Measurements from ENCODE around the gene FOXN3.

FOXN3 gene

DNA sequence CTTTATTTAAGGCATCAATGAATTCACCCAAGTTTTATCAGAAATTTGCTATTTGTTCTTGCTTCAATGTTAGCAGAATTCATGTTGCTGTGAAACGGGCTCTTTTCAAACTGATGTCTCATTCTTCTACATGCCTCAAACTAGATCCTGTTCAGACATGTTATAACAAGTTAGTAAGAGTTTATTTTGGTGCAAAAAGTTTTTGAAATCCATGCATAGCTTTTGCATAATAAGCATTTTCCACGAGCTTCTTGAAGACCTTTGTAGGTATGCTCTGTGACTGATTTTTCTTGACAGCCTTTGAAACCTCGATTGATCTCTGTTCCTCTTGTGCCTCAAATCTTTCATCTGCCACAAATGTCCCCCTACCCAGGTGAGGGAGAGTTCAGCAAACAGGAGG lies 275.2 kb downstream of the FOXN3 start:
- H3K27me3 ChIP-seq (ENCODE audit: insufficient read depth, low read length) = no peaks in the 10 kb centered on the region
- peaks cover 15% of the 10 kb centered on the region for H3K4me1 ChIP-seq (ENCODE audit: insufficient read depth, low read length)
- H3K9me3 ChIP-seq (ENCODE audit: low read length) = peaks cover 6% of the 10 kb centered on the region
- no peaks in the 10 kb centered on the region for H3K36me3 ChIP-seq (ENCODE audit: insufficient read depth, low read length)
- H3K4me3 ChIP-seq (ENCODE audit: low read length) = no peak overlapping the region
- no peak overlapping the region for H2AFZ ChIP-seq (ENCODE audit: low read depth, low read length)

DNA sequence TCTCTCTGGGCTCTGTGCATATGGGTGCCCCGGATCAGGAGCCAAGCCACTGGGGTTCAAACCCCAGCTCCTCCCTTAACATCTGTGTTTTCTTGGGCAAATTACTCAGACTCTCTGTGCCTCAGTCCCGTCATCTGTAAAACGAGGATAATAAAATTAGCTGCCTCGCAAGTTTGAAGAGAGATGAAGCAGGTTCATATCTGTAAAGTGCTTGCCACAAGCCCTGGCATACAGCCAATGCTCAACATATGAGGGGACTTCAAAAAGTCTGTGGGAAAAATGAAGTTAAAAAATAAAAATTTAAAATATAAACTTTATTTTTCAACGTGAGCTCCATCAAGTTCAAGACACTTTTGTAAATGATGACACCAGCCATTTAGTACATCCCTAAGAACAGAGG lies 276.7 kb downstream of the FOXN3 start:
- H3K4me3 ChIP-seq (ENCODE audit: low read length) = no peak overlapping the region
- peaks cover 15% of the 10 kb centered on the region for H3K4me1 ChIP-seq (ENCODE audit: insufficient read depth, low read length)
- H3K36me3 ChIP-seq (ENCODE audit: insufficient read depth, low read length) = no peaks in the 10 kb centered on the region
- H3K27me3 ChIP-seq (ENCODE audit: insufficient read depth, low read length) = no peaks in the 10 kb centered on the region
- H2AFZ ChIP-seq (ENCODE audit: low read depth, low read length) = no peak overlapping the region
- peaks cover 6% of the 10 kb centered on the region for H3K9me3 ChIP-seq (ENCODE audit: low read length)

- Histone ChIP-seq H3K27me3 (ENCODE audit: insufficient read depth, low read length) (no peaks in the 10 kb centered on the region), H3K36me3 (ENCODE audit: insufficient read depth, low read length) (no peaks in the 10 kb centered on the region), H3K4me1 (ENCODE audit: insufficient read depth, low read length) (peaks cover 19% of the 10 kb centered on the region), H3K9me3 (ENCODE audit: low read length) (peaks cover 6% of the 10 kb centered on the region), H3K4me3 (ENCODE audit: low read length) (no peak overlapping the region), H2AFZ (ENCODE audit: low read depth, low read length) (no peak overlapping the region)
Measured at GRCh38 chr14:89139404-89140247, 277.4 kb downstream of the FOXN3 start.

DNA sequence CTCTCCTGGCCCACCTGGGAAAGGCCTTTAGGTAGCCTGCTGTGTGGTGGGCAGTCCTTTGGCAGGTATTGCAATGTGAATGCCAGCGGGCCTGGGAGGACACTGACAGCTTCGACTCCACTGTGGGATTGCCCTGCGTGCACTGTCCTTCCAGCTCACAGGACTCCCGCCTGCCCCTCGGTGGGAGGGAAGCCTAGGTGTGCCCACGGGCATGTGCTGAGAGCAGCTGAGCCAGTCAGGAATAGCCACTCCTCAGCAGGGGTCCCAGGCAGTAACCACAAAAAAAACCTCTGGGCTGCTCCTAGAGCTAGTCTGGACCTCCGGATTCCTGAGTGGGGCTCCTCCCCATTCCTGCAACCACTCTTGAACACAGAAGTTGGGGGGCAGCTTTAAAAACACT lies 278.2 kb downstream of the FOXN3 start:
- no peaks in the 10 kb centered on the region for H3K36me3 ChIP-seq (ENCODE audit: insufficient read depth, low read length)
- peaks cover 6% of the 10 kb centered on the region for H3K9me3 ChIP-seq (ENCODE audit: low read length)
- H3K27me3 ChIP-seq (ENCODE audit: insufficient read depth, low read length) = no peaks in the 10 kb centered on the region
- H3K4me1 ChIP-seq (ENCODE audit: insufficient read depth, low read length) = peaks cover 20% of the 10 kb centered on the region
- no peak overlapping the region for H3K4me3 ChIP-seq (ENCODE audit: low read length)
- no peak overlapping the region for H2AFZ ChIP-seq (ENCODE audit: low read depth, low read length)

- no peak overlapping the region for H3K4me3 ChIP-seq (ENCODE audit: low read length)
- peaks cover 6% of the 10 kb centered on the region for H3K9me3 ChIP-seq (ENCODE audit: low read length)
- no peaks in the 10 kb centered on the region for H3K36me3 ChIP-seq (ENCODE audit: insufficient read depth, low read length)
- peaks cover 20% of the 10 kb centered on the region for H3K4me1 ChIP-seq (ENCODE audit: insufficient read depth, low read length)
- H2AFZ ChIP-seq (ENCODE audit: low read depth, low read length) = no peak overlapping the region
- no peaks in the 10 kb centered on the region for H3K27me3 ChIP-seq (ENCODE audit: insufficient read depth, low read length)
Measured at GRCh38 chr14:89137526-89138163, 279.4 kb downstream of the FOXN3 start.

DNA sequence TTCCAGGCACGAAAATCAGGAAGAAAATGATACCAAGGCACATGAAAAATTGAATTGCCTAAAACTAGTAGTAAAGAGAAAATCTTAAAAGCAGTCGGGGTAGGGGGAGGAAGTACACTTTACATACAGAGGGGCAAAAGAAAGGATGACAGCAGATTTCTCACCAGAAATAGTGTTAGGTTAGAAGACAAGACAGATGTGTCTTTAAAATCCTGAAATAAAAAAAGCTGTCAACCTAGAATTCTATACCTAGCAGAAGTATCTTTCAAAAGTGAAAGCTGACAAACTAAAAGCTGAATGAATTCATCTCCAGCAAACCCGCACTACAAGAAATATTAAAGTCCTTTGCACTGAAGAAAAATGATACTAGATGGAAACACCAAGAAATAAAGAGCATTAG lies 280.4 kb downstream of the FOXN3 start:
- no peaks in the 10 kb centered on the region for H3K36me3 ChIP-seq (ENCODE audit: insufficient read depth, low read length)
- H3K4me3 ChIP-seq (ENCODE audit: low read length) = no peak overlapping the region
- H3K9me3 ChIP-seq (ENCODE audit: low read length) = peaks cover 6% of the 10 kb centered on the region
- no peak overlapping the region for H2AFZ ChIP-seq (ENCODE audit: low read depth, low read length)
- peaks cover 20% of the 10 kb centered on the region for H3K4me1 ChIP-seq (ENCODE audit: insufficient read depth, low read length)
- H3K27me3 ChIP-seq (ENCODE audit: insufficient read depth, low read length) = no peaks in the 10 kb centered on the region

DNA sequence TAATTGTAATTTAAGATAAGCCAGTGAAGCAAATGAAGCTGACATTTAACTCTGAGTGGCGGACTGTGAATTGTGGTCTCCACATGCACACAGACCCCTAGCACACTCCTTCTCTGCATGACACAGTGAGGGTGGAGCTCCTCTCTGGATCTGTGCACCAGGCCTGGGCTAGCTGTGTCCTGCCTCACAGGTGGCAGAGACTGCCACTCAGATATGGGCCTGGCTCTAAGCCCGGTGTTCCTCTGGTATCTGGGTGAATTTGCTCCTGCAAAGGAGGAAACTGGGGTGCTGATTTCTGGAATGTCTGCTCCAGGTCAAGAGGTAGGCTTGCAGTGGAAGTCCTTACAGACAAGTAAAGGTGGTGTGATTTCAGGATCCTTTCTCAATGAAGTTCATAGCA lies 282.4 kb downstream of the FOXN3 start:
- H2AFZ ChIP-seq (ENCODE audit: low read depth, low read length) = no peak overlapping the region
- peaks cover 6% of the 10 kb centered on the region for H3K9me3 ChIP-seq (ENCODE audit: low read length)
- H3K4me1 ChIP-seq (ENCODE audit: insufficient read depth, low read length) = peaks cover 8% of the 10 kb centered on the region
- H3K4me3 ChIP-seq (ENCODE audit: low read length) = no peak overlapping the region
- no peaks in the 10 kb centered on the region for H3K27me3 ChIP-seq (ENCODE audit: insufficient read depth, low read length)
- no peaks in the 10 kb centered on the region for H3K36me3 ChIP-seq (ENCODE audit: insufficient read depth, low read length)

DNA sequence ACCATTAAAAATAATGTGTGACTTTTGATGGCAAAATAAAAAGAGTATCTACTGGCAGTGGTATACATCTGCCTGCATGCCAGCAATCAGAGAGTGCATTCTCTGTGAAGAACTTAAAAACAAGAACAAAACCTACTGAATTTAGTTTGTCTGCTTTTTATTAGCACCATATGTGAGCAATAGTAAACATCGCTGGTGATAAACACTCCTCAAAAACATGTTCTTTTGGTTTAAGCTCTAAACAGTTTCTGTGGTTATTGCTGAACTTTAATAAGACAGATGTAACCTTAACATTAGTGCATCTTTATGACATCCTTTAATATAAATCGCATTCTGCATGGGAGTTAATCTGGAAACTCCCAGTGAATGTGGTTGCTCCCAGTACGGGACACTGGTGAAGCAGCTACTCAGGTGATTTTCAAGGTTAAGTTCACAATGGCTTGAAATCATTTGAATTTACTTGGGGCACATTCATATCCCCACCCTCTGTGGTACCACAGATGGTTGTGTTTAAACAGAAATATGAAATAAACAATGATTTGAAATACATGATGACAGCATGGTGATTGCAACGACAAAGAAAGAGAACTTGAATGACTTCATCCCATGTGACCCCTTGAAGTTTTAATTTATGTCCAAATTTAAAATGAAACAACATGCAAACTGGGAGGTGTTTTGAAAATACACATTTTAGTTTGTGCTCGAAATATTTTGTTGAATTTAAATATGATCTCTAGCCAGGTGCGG lies 285.9 kb downstream of the FOXN3 start:
- Histone ChIP-seq H3K36me3 (ENCODE audit: insufficient read depth, low read length) (no peaks in the 10 kb centered on the region), H3K4me3 (ENCODE audit: low read length) (no peak overlapping the region), H3K9me3 (ENCODE audit: low read length) (no peaks in the 10 kb centered on the region), H3K4me1 (ENCODE audit: insufficient read depth, low read length) (peaks cover 5% of the 10 kb centered on the region), H3K27me3 (ENCODE audit: insufficient read depth, low read length) (no peaks in the 10 kb centered on the region), H2AFZ (ENCODE audit: low read depth, low read length) (no peak overlapping the region)

GRCh38 chr14:89129570-89129969 lies 287.5 kb downstream of the FOXN3 start:
- no peak overlapping the region for H2AFZ ChIP-seq (ENCODE audit: low read depth, low read length)
- no peaks in the 10 kb centered on the region for H3K36me3 ChIP-seq (ENCODE audit: insufficient read depth, low read length)
- H3K4me3 ChIP-seq (ENCODE audit: low read length) = no peak overlapping the region
- H3K27me3 ChIP-seq (ENCODE audit: insufficient read depth, low read length) = no peaks in the 10 kb centered on the region
- no peaks in the 10 kb centered on the region for H3K9me3 ChIP-seq (ENCODE audit: low read length)
- H3K4me1 ChIP-seq (ENCODE audit: insufficient read depth, low read length) = peaks cover under 1% of the 10 kb centered on the region

DNA sequence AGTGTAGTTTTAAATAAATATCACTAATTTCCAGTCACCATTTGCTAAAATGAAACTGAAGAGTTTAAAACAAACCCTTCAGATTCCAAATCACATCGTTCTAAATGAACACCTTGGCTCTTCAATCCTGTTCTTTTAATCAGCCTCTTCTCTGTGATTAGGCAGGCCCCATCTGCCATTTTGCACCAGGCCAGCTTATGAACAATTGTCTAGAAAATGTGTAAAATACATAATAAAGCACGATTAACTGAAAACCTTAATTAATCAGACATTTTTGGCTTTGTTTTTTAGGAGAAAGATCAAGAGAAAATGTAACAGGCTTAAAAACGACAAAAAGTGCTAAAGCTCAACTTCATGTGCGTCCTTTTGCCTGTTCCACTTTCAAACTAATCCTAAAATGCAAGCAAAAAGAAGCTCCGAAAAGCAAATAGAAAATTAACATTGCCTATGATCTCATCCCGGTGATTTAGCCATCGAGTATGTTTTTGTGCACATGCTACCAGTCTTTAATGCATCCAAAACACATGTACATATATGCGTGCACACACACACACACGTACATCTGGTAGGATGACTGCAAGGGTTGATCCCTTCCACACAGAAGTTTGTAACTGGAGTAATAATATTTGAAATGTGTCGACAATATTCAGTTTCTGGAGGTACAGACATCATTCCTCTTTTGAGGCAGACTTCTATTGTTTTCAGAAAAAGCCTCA lies 288.6 kb downstream of the FOXN3 start:
- no peaks in the 10 kb centered on the region for H3K36me3 ChIP-seq (ENCODE audit: insufficient read depth, low read length)
- H2AFZ ChIP-seq (ENCODE audit: low read depth, low read length) = no peak overlapping the region
- H3K4me3 ChIP-seq (ENCODE audit: low read length) = no peak overlapping the region
- H3K9me3 ChIP-seq (ENCODE audit: low read length) = peaks cover 1% of the 10 kb centered on the region
- H3K27me3 ChIP-seq (ENCODE audit: insufficient read depth, low read length) = no peaks in the 10 kb centered on the region
- no peaks in the 10 kb centered on the region for H3K4me1 ChIP-seq (ENCODE audit: insufficient read depth, low read length)

GRCh38 chr14:89126461-89126860 lies 290.6 kb downstream of the FOXN3 start:
- H2AFZ ChIP-seq (ENCODE audit: low read depth, low read length) = no peak overlapping the region
- peaks cover 4% of the 10 kb centered on the region for H3K9me3 ChIP-seq (ENCODE audit: low read length)
- H3K36me3 ChIP-seq (ENCODE audit: insufficient read depth, low read length) = no peaks in the 10 kb centered on the region
- H3K27me3 ChIP-seq (ENCODE audit: insufficient read depth, low read length) = no peaks in the 10 kb centered on the region
- no peak overlapping the region for H3K4me3 ChIP-seq (ENCODE audit: low read length)
- H3K4me1 ChIP-seq (ENCODE audit: insufficient read depth, low read length) = peaks cover 13% of the 10 kb centered on the region

GRCh38 chr14:89125216-89125615 lies 291.8 kb downstream of the FOXN3 start:
- Histone ChIP-seq H3K4me3 (ENCODE audit: low read length) (no peak overlapping the region), H2AFZ (ENCODE audit: low read depth, low read length) (no peak overlapping the region), H3K36me3 (ENCODE audit: insufficient read depth, low read length) (no peaks in the 10 kb centered on the region)

DNA sequence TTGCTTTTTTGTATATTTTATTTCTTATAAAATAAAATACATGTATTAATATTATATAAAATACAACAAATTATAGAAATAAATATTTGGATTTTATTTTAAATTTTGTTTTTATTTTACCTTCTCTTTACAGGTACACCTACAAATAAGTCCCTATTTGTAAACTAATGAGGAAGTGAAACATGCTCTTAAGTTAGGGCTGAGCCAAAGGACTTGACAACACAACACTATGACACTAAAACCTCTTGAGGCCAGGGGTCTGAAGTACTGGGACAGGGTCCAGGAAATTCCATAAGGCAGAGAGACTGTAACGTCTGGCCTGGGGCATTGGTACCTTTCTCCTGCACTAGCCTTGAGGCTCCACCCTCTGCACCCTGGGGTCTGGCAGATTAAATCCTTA lies 293.2 kb downstream of the FOXN3 start:
- Histone ChIP-seq H3K4me3 (ENCODE audit: low read length) (no peak overlapping the region), H2AFZ (ENCODE audit: low read depth, low read length) (no peak overlapping the region), H3K36me3 (ENCODE audit: insufficient read depth, low read length) (no peaks in the 10 kb centered on the region), H3K9me3 (ENCODE audit: low read length) (peaks cover 8% of the 10 kb centered on the region), H3K27me3 (ENCODE audit: insufficient read depth, low read length) (no peaks in the 10 kb centered on the region), H3K4me1 (ENCODE audit: insufficient read depth, low read length) (peaks cover 16% of the 10 kb centered on the region)

More at GRCh38 chr14:89125216-89125615, 291.8 kb downstream of the FOXN3 start:
- Histone ChIP-seq H3K9me3 (ENCODE audit: low read length) (peaks cover 4% of the 10 kb centered on the region), H3K27me3 (ENCODE audit: insufficient read depth, low read length) (no peaks in the 10 kb centered on the region), H3K4me1 (ENCODE audit: insufficient read depth, low read length) (peaks cover 16% of the 10 kb centered on the region)
